ENCODE measurements around the gene C6orf120. TPM values are rescaled to one million over a fixed set of nuclear protein-coding genes. Genes with fewer than 3 reads are reported as not detected.

C6orf120 gene
- total RNA-seq, 1 donor from 2014 or later = 34.6 TPM

GRCh38 chr6:169675011-169675410 lies 26.9 kb upstream of the C6orf120 start:
- Histone ChIP-seq H3K4me2 (ENCODE audit: low read length) (no peak overlapping the region), H4K20me1 (ENCODE audit: insufficient read depth, low read length) (no peaks in the 10 kb centered on the region), H3K79me2 (ENCODE audit: insufficient read depth, low read length) (no peaks in the 10 kb centered on the region), H3K4me1 (ENCODE audit: insufficient read depth, low read length) (peaks cover under 1% of the 10 kb centered on the region), H3K27me3 (ENCODE audit: insufficient read depth, low read length) (no peaks in the 10 kb centered on the region), H2AFZ (ENCODE audit: low read depth, low read length) (no peak overlapping the region), H3K27ac (ENCODE audit: low read depth, low read length) (no peak overlapping the region), H3K9ac (ENCODE audit: low read length) (no peak overlapping the region), H3K4me3 (ENCODE audit: insufficient read depth, low read depth, low read length) (no peak overlapping the region), H3K9me3 (ENCODE audit: insufficient read depth, low read depth, low read length) (no peaks in the 10 kb centered on the region), H3K36me3 (ENCODE audit: insufficient read depth, low read length) (peaks cover 2% of the 10 kb centered on the region)
- H3K27me3 Mint-ChIP-seq (ENCODE audit: low read depth, unreplicated experiment) = no peaks in the 10 kb centered on the region
- TF ChIP-seq EZH2 (IDR thresholded peaks at IDR 0.05; ENCODE audit: insufficient read depth, low read length) = no peak
- TF ChIP-seq CTCF (IDR thresholded peaks at IDR 0.05; ENCODE audit: insufficient read depth, low read depth, low read length) = no peak
- FAIRE-seq (no peak), DNase-seq (ENCODE audit: low read depth) (no peak)
- peaks cover 10% of the 10 kb centered on the region for H3K4me1 Mint-ChIP-seq (ENCODE audit: low read depth, unreplicated experiment)
- H3K9me3 Mint-ChIP-seq (ENCODE audit: unreplicated experiment) = no peaks in the 10 kb centered on the region
- H3K4me3 Mint-ChIP-seq (ENCODE audit: unreplicated experiment) = no peak overlapping the region
- H3K36me3 Mint-ChIP-seq (ENCODE audit: low read depth, unreplicated experiment) = peaks cover 24% of the 10 kb centered on the region
- no peak overlapping the region for H3K27ac Mint-ChIP-seq (ENCODE audit: unreplicated experiment)

- Histone ChIP-seq H3K27ac (ENCODE audit: low read depth, low read length) (no peak overlapping the region), H3K9me3 (ENCODE audit: insufficient read depth, low read depth, low read length) (no peaks in the 10 kb centered on the region), H3K9ac (ENCODE audit: low read length) (no peak overlapping the region), H4K20me1 (ENCODE audit: insufficient read depth, low read length) (no peaks in the 10 kb centered on the region), H2AFZ (ENCODE audit: low read depth, low read length) (no peak overlapping the region), H3K27me3 (ENCODE audit: insufficient read depth, low read length) (no peaks in the 10 kb centered on the region), H3K4me1 (ENCODE audit: insufficient read depth, low read length) (no peaks in the 10 kb centered on the region), H3K79me2 (ENCODE audit: insufficient read depth, low read length) (peaks cover 5% of the 10 kb centered on the region), H3K4me2 (ENCODE audit: low read length) (no peak overlapping the region), H3K4me3 (ENCODE audit: insufficient read depth, low read depth, low read length) (no peak overlapping the region), H3K36me3 (ENCODE audit: insufficient read depth, low read length) (no peaks in the 10 kb centered on the region)
- peaks cover 30% of the 10 kb centered on the region for H3K36me3 Mint-ChIP-seq (ENCODE audit: low read depth, unreplicated experiment)
- TF ChIP-seq CTCF (IDR thresholded peaks at IDR 0.05; ENCODE audit: insufficient read depth, low read depth, low read length) (no peak), EZH2 (IDR thresholded peaks at IDR 0.05; ENCODE audit: insufficient read depth, low read length) (no peak)
- H3K9me3 Mint-ChIP-seq (ENCODE audit: unreplicated experiment) = peaks cover 4% of the 10 kb centered on the region
- peak overlapping the region; percentile 21 for H3K27ac Mint-ChIP-seq (ENCODE audit: unreplicated experiment)
- FAIRE-seq (no peak), DNase-seq (ENCODE audit: low read depth) (no peak)
- H3K4me1 Mint-ChIP-seq (ENCODE audit: low read depth, unreplicated experiment) = peaks cover 9% of the 10 kb centered on the region
- no peaks in the 10 kb centered on the region for H3K27me3 Mint-ChIP-seq (ENCODE audit: low read depth, unreplicated experiment)
- no peak overlapping the region for H3K4me3 Mint-ChIP-seq (ENCODE audit: unreplicated experiment)
These were observed 24.8 kb upstream of the C6orf120 start for GRCh38 chr6:169677096-169677495.

- Histone ChIP-seq H3K4me1 (ENCODE audit: insufficient read depth, low read length) (no peaks in the 10 kb centered on the region), H3K4me2 (ENCODE audit: low read length) (no peak overlapping the region), H3K79me2 (ENCODE audit: insufficient read depth, low read length) (peaks cover 11% of the 10 kb centered on the region), H3K27ac (ENCODE audit: low read depth, low read length) (no peak overlapping the region), H3K27me3 (ENCODE audit: insufficient read depth, low read length) (no peaks in the 10 kb centered on the region), H3K9me3 (ENCODE audit: insufficient read depth, low read depth, low read length) (no peaks in the 10 kb centered on the region), H3K9ac (ENCODE audit: low read length) (no peak overlapping the region), H2AFZ (ENCODE audit: low read depth, low read length) (no peak overlapping the region), H4K20me1 (ENCODE audit: insufficient read depth, low read length) (no peaks in the 10 kb centered on the region), H3K36me3 (ENCODE audit: insufficient read depth, low read length) (no peaks in the 10 kb centered on the region), H3K4me3 (ENCODE audit: insufficient read depth, low read depth, low read length) (no peak overlapping the region)
- H3K27ac Mint-ChIP-seq (ENCODE audit: unreplicated experiment) = no peak overlapping the region
- TF ChIP-seq EZH2 (IDR thresholded peaks at IDR 0.05; ENCODE audit: insufficient read depth, low read length) (no peak), CTCF (IDR thresholded peaks at IDR 0.05; ENCODE audit: insufficient read depth, low read depth, low read length) (no peak)
- H3K4me3 Mint-ChIP-seq (ENCODE audit: unreplicated experiment) = no peak overlapping the region
- FAIRE-seq (no peak), DNase-seq (ENCODE audit: low read depth) (no peak)
- no peaks in the 10 kb centered on the region for H3K27me3 Mint-ChIP-seq (ENCODE audit: low read depth, unreplicated experiment)
- peaks cover 9% of the 10 kb centered on the region for H3K4me1 Mint-ChIP-seq (ENCODE audit: low read depth, unreplicated experiment)
- peaks cover 5% of the 10 kb centered on the region for H3K9me3 Mint-ChIP-seq (ENCODE audit: unreplicated experiment)
- H3K36me3 Mint-ChIP-seq (ENCODE audit: low read depth, unreplicated experiment) = peaks cover 34% of the 10 kb centered on the region
These were observed 23.6 kb upstream of the C6orf120 start for GRCh38 chr6:169678342-169678741.
